ENCODE measurements around the gene LUC7L.
"Not testable (repeated sequence)": the region's sequence is repeated elsewhere in the genome, so short reads cannot be mapped to it uniquely, and the experiment has no call there.

- not testable (repeated sequence) for TF ChIP-seq CTCF (IDR thresholded peaks at IDR 0.05; ENCODE audit: low read depth, low read length); POLR2A (IDR thresholded peaks at IDR 0.05; ENCODE audit: extremely low read depth, insufficient read length); MYC (IDR thresholded peaks at IDR 0.05; ENCODE audit: low read depth, low read length); MAX (IDR thresholded peaks at IDR 0.05; ENCODE audit: low read depth, low read length)
Observed at GRCh38 chr16:209359-209758, 19.9 kb downstream of the LUC7L start.
